ENCODE results near the gene CACNA1C.

DNA sequence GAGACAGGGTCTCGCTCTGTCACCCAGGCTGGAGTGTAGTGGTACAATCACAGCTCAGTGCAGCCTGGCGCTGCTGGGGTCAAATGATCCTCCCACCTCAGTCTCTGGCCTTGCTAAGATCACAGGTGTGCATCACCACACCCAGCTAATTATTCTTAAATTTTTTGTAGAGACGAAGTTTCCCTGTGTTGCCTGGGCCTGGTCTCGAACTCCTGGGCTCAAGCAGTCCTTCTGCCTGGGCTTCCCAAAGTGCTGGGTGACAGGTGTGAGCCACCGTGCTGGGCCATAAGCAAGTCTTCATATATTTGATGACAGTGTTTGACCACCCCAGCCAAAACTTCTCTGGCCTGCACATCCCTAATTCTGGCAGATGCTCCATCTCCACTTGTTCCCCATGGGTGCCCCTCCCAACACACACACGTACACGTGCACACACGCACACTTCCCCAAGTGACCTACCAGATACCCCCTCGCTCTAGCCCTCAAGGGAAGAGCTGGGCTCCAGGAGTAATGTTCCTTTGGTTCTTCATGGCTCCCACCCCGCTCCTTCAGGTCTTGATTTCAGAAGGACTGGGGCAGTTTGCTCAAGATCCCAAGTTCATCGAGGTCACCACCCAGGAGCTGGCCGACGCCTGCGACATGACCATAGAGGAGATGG is 637.7 kb downstream of the CACNA1C start:
- TF ChIP-seq, protein P1, sequence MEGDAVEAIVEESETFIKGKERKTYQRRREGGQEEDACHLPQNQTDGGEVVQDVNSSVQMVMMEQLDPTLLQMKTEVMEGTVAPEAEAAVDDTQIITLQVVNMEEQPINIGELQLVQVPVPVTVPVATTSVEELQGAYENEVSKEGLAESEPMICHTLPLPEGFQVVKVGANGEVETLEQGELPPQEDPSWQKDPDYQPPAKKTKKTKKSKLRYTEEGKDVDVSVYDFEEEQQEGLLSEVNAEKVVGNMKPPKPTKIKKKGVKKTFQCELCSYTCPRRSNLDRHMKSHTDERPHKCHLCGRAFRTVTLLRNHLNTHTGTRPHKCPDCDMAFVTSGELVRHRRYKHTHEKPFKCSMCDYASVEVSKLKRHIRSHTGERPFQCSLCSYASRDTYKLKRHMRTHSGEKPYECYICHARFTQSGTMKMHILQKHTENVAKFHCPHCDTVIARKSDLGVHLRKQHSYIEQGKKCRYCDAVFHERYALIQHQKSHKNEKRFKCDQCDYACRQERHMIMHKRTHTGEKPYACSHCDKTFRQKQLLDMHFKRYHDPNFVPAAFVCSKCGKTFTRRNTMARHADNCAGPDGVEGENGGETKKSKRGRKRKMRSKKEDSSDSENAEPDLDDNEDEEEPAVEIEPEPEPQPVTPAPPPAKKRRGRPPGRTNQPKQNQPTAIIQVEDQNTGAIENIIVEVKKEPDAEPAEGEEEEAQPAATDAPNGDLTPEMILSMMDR (IDR thresholded peaks at IDR 0.05): no peak
- TF ChIP-seq POLR2A (IDR thresholded peaks at IDR 0.05): no peak

Data from tibial nerve (tissue), 3 donors.